ENCODE measurements around the gene CES5A. TPM values are rescaled to one million over a fixed set of nuclear protein-coding genes. Genes with fewer than 3 reads are reported as not detected.
"Not testable (repeated sequence)": the region's sequence is repeated elsewhere in the genome, so short reads cannot be mapped to it uniquely, and the experiment has no call there.

Gene CES5A
- total RNA-seq, 3 donors from 2014 or later: not detected

- Histone ChIP-seq H3K4me3 (no peak overlapping the region), H3K9me3 (no peaks in the 10 kb centered on the region), H3K36me3 (ENCODE audit: low read depth) (no peaks in the 10 kb centered on the region), H3K4me1 (ENCODE audit: low read depth) (no peaks in the 10 kb centered on the region)
- ATAC-seq (no peak), DNase-seq (no peak)
- TF ChIP-seq CTCF (IDR thresholded peaks at IDR 0.05): no peak
- intact Hi-C loops (cut with DNase I, micrococcal nuclease): no loop called here
Measured at GRCh38 chr16:55913716-55914115, 38.5 kb upstream of the CES5A start.

- H3K9me3 ChIP-seq; H3K4me3 ChIP-seq; intact Hi-C loops (cut with DNase I, micrococcal nuclease); H3K36me3 ChIP-seq (ENCODE audit: low read depth); DNase-seq; ATAC-seq; H3K4me1 ChIP-seq (ENCODE audit: low read depth): not testable (repeated sequence)
Measured at GRCh38 chr16:55913121-55913520, 37.9 kb upstream of the CES5A start.

GRCh38 chr16:55912022-55912421, 36.8 kb upstream of the CES5A start:
- TF ChIP-seq CTCF (IDR thresholded peaks at IDR 0.05): no peak
- Histone ChIP-seq H3K9me3 (no peaks in the 10 kb centered on the region), H3K4me1 (ENCODE audit: low read depth) (no peaks in the 10 kb centered on the region), H3K4me3 (no peak overlapping the region), H3K36me3 (ENCODE audit: low read depth) (no peaks in the 10 kb centered on the region)
- intact Hi-C loops (cut with DNase I, micrococcal nuclease): no loop called here
- ATAC-seq (no peak), DNase-seq (no peak)

- intact Hi-C loops (cut with DNase I, micrococcal nuclease): no loop called here
- Histone ChIP-seq H3K36me3 (ENCODE audit: low read depth) (no peaks in the 10 kb centered on the region), H3K4me3 (no peak overlapping the region), H3K9me3 (no peaks in the 10 kb centered on the region), H3K4me1 (ENCODE audit: low read depth) (no peaks in the 10 kb centered on the region)
- DNase-seq: no peak
- TF ChIP-seq CTCF (IDR thresholded peaks at IDR 0.05): no peak
- no peak for ATAC-seq
Measured at GRCh38 chr16:55911616-55912015, 36.4 kb upstream of the CES5A start.

GRCh38 chr16:55909876-55910275, 34.7 kb upstream of the CES5A start:
- TF ChIP-seq CTCF (IDR thresholded peaks at IDR 0.05): no peak
- Histone ChIP-seq H3K4me1 (ENCODE audit: low read depth) (no peaks in the 10 kb centered on the region), H3K4me3 (no peak overlapping the region), H3K9me3 (no peaks in the 10 kb centered on the region), H3K36me3 (ENCODE audit: low read depth) (no peaks in the 10 kb centered on the region)
- ATAC-seq: no peak
- intact Hi-C loops (cut with DNase I, micrococcal nuclease): no loop called here
- DNase-seq: no peak

- intact Hi-C loops (cut with DNase I, micrococcal nuclease): no loop called here
- no peaks in the 10 kb centered on the region for H3K4me1 ChIP-seq (ENCODE audit: low read depth)
Measured at GRCh38 chr16:55908641-55909040, 33.5 kb upstream of the CES5A start.

More at GRCh38 chr16:55908641-55909040, 33.5 kb upstream of the CES5A start:
- no peaks in the 10 kb centered on the region for H3K36me3 ChIP-seq (ENCODE audit: low read depth)
- DNase-seq: no peak
- peaks cover 4% of the 10 kb centered on the region for H3K9me3 ChIP-seq
- no peak for TF ChIP-seq CTCF (IDR thresholded peaks at IDR 0.05)
- H3K4me3 ChIP-seq: no peak overlapping the region
- no peak for ATAC-seq
